ENCODE data around the gene DKK2.

Gene DKK2

DNA sequence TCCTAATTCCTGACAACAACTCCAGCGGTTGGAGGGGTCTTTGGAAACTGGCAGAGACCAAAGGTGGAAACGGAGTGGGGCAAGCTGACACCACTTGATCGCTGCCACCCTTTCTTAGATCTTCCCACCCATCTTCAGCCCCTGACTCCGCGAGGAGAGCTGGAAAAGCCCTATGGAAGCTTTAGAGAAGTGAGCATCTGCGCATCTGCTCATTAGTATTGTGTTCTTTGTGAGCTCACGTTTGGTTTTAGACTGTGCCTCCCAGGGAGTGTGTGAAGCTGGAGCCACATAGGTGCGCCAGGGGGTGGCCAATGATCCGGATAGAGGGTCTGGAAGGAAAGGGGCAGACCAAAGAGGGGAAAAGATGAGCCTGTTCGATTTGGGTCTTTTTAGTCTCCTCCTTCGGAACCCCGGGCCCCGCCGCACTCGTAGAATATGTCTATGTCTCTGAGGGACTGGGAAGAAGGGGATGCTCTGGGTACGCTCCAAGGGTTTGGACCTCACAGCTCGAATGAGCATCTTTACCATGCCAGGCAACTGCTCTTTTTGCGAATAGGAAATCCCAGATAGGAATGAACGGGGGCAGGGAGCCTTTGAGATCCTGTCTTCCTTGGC is 578 bp upstream of the DKK2 start:
- 0 out of 2 replicates have a peak, but pooled peaks cover 6% of the 10 kb centered on the region for H3K4me1 ChIP-seq (ENCODE audit: insufficient read depth, low read length)
- no peaks in the 10 kb centered on the region; the same call in 1 of the 2 replicates for H3K9me3 ChIP-seq (ENCODE audit: control insufficient read depth, insufficient read depth, low read length)
- peak overlapping the region; percentile 66; the same call in 1 of the 2 replicates for H3K9ac ChIP-seq (ENCODE audit: low read depth, low read length)
- no peaks in the 10 kb centered on the region for H3K36me3 ChIP-seq (ENCODE audit: insufficient read depth, low read length)

DNA sequence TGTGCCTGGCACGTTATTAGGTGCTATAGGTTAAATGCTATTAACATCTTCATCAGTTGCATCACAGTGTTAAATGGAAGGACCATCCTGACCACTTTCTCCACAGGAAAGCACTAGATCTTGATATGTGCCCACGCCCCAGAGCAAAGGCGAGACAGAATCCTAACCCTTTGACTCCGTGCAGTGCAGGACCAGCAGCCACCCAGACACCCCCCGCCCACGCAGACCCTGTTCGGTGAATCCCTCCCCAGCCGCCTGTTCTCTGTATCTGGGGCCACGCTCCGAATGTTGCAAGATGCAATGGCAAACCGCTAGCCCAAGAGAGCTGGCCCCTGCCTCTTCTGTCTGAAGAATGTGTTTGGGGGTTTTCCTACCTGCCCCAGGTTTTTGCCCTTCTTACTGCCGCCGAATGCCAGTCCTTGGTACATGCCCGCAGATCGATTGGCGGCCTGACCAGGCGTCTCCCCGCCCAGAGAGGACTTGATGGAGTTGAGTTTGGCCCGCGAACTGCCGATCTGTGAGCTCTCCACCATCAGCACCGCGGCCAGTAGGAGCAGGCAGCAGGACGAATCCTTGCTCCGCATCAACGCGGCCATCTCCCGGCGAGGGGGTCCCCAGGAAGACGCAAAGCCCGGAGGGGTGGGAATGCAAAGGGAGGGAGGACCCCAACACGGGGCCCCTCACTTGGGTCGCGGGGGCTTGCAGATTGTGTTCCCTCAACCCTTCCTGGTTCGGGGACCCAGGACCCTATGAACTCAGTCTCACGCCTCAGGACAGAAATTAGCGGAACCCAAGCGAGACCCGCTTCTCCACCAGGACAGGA is 906 bp downstream of the DKK2 start:
- peak overlapping the region; percentile 66; the same call in 1 of the 2 replicates for H3K9ac ChIP-seq (ENCODE audit: low read depth, low read length)
- 0 out of 2 replicates have a peak, but pooled peaks cover 6% of the 10 kb centered on the region for H3K4me1 ChIP-seq (ENCODE audit: insufficient read depth, low read length)
- no peaks in the 10 kb centered on the region for H3K36me3 ChIP-seq (ENCODE audit: insufficient read depth, low read length)
- H3K9me3 ChIP-seq (ENCODE audit: control insufficient read depth, insufficient read depth, low read length), result no peaks in the 10 kb centered on the region; the same call in 1 of the 2 replicates

DNA sequence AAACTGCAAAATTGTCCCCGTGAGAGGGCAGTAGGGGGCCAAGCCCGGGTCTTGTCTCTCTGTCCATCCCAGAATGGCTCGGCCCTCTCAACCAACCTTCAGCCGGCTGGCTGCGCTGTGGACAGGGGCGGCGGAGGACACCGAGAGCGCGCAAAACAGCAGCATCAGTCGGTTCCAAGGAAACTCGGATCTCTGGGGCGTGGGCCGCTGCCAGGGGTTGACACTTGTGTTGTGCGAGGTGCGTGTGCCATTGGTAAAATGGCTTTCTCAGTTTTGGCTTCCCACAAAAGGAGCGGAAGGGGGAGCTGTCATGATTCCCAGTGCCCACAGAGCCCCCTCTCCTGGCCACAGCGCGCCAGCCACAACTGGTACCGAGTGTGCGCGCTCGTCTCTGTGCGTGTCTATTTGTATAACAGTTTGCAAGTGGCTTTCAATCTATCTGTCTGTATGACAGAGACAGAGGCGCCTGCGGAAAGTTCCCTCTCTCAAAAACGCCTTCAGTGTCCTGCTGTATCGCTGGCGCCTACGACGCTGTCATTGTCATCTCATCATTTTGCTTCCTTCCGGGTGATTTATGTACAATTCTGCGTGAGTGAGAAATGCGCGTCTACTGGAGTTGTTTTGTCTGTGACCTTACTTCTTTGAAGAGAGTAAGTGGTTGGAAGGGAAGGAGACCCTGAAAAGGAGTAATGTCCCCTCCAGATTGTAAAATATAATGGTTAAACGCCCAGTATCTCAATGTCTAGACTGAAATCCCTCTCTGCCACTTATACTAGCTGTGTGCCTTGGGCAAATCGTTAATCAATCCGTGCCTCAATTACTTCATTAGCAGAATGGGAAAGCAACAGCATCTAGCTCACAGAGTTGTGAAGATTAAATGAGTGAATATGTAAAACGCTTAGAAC is 1.8 kb downstream of the DKK2 start:
- H3K4me1 ChIP-seq (ENCODE audit: insufficient read depth, low read length), result 0 out of 2 replicates have a peak, but pooled peaks cover 6% of the 10 kb centered on the region
- H3K36me3 ChIP-seq (ENCODE audit: insufficient read depth, low read length), result no peaks in the 10 kb centered on the region
- H3K9ac ChIP-seq (ENCODE audit: low read depth, low read length), result peak overlapping the region; percentile 66; the same call in 1 of the 2 replicates
- no peaks in the 10 kb centered on the region; the same call in 1 of the 2 replicates for H3K9me3 ChIP-seq (ENCODE audit: control insufficient read depth, insufficient read depth, low read length)

DNA sequence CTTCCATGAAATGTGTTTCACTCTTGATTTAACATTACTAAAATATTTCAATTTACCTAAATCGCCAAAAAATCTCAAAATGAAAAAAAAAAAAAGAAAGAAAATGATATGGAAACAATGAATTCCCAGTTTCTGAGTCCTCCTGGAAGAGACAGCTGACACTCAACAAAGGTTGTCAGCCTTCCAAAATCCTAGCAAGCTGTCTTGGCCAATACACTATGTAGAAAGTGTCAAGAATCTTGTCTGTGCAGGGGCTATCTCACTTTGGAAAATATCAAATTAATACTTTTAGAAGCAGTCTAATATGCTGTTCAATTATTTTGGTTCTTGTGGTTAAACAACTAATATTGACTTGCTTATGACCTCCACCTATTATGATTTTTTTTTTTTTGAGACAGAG is 8.7 kb downstream of the DKK2 start:
- H3K9ac ChIP-seq (ENCODE audit: low read depth, low read length), result no peak overlapping the region
- no peaks in the 10 kb centered on the region for H3K9me3 ChIP-seq (ENCODE audit: control insufficient read depth, insufficient read depth, low read length)
- no peaks in the 10 kb centered on the region for H3K4me1 ChIP-seq (ENCODE audit: insufficient read depth, low read length)
- no peaks in the 10 kb centered on the region for H3K36me3 ChIP-seq (ENCODE audit: insufficient read depth, low read length)

DNA sequence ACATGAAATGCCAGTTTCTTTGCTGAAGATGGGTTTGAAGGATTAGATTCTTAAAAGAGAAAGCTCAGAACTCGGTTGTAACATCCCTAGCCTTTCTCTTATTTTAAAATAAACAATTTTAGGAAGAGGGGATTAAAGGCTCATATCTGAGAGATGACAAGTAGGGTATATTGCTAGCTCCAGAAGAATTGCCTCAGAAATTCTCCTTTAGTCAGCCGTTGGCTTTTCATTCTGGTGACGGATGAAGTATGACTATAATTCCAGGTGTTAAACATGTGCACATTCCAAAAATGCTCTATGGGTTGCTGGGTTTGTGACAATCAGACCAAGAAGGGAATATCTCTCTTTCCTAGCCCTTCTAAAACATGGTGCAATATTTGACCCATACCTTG is 17.8 kb downstream of the DKK2 start:
- H3K9me3 ChIP-seq (ENCODE audit: control insufficient read depth, insufficient read depth, low read length), result no peaks in the 10 kb centered on the region
- no peaks in the 10 kb centered on the region for H3K36me3 ChIP-seq (ENCODE audit: insufficient read depth, low read length)
- H3K9ac ChIP-seq (ENCODE audit: low read depth, low read length), result no peak overlapping the region
- H3K4me1 ChIP-seq (ENCODE audit: insufficient read depth, low read length), result no peaks in the 10 kb centered on the region

DNA sequence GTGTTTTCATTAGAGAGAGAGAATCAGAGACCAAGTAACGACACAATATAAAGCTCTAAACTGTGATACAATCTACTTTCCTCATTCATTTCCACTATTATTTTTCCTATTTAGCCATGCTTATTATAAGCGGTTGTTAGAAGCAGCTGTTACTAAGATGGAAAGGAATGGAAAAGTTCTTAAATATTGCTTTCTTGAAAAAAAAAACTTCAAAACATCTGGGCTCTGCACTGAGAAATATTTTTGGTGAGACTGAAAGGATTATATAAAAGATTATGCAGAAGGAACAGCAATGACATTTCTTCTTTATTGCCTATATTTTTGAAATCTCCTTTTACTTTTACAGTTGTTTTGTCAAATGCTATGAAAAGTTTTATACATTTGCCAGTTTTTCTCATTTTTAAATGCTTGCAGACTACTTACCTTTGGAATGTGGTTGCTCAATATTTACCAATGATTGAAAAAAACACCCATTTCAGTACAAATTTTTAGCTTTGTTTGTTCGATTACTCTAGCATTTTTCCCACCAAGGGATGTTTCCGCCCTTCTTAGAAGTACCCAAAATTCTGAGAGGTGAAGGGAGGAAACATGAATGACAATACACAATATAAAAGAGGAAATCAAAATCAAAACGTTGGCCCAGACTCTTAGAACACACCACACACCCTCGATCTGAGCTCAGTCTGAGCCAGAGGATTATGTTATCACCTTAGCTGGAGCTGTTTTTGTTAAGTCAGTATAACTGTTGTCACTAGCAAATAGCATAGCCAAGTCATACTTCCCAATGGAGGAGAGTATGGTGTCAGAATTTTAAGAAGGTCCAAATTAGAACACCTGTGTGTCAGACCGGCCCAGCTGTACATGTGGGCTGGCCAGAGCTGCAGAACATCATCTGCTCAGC is 18.4 kb downstream of the DKK2 start:
- H3K4me1 ChIP-seq (ENCODE audit: insufficient read depth, low read length), result no peaks in the 10 kb centered on the region
- no peaks in the 10 kb centered on the region for H3K36me3 ChIP-seq (ENCODE audit: insufficient read depth, low read length)
- H3K9me3 ChIP-seq (ENCODE audit: control insufficient read depth, insufficient read depth, low read length), result no peaks in the 10 kb centered on the region
- H3K9ac ChIP-seq (ENCODE audit: low read depth, low read length), result no peak overlapping the region

- no peaks in the 10 kb centered on the region for H3K36me3 ChIP-seq (ENCODE audit: insufficient read depth, low read length)
- H3K4me1 ChIP-seq (ENCODE audit: insufficient read depth, low read length), result no peaks in the 10 kb centered on the region
- no peaks in the 10 kb centered on the region for H3K9me3 ChIP-seq (ENCODE audit: control insufficient read depth, insufficient read depth, low read length)
- no peak overlapping the region for H3K9ac ChIP-seq (ENCODE audit: low read depth, low read length)
Observed at GRCh38 chr4:107011312-107011711, 24.8 kb downstream of the DKK2 start.

GRCh38 chr4:107009196-107009968 is 26.7 kb downstream of the DKK2 start:
- H3K9ac ChIP-seq (ENCODE audit: low read depth, low read length), result no peak overlapping the region
- H3K36me3 ChIP-seq (ENCODE audit: insufficient read depth, low read length), result no peaks in the 10 kb centered on the region
- no peaks in the 10 kb centered on the region for H3K9me3 ChIP-seq (ENCODE audit: control insufficient read depth, insufficient read depth, low read length)
- no peaks in the 10 kb centered on the region for H3K4me1 ChIP-seq (ENCODE audit: insufficient read depth, low read length)

DNA sequence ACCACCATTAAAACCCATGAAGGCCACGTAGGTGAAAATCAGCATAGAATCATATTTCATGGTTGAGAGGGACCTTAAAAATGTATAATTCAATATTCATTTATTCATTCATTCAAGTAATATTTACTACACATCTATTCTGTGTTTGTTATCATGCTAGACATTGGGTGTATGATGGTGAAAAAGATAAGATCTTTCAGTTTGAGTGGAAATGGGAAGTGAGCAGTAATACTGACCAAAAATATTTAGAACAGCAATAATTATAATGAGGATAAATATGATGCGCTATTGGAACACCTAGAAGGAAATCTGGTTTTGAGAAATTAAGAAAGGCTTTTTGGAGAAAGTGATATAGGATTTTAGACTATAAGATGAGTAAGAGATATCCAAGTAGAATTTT is 28.0 kb downstream of the DKK2 start:
- Histone ChIP-seq H3K36me3 (ENCODE audit: insufficient read depth, low read length) (no peaks in the 10 kb centered on the region), H3K9ac (ENCODE audit: low read depth, low read length) (no peak overlapping the region), H3K9me3 (ENCODE audit: control insufficient read depth, insufficient read depth, low read length) (no peaks in the 10 kb centered on the region), H3K4me1 (ENCODE audit: insufficient read depth, low read length) (no peaks in the 10 kb centered on the region)

DNA sequence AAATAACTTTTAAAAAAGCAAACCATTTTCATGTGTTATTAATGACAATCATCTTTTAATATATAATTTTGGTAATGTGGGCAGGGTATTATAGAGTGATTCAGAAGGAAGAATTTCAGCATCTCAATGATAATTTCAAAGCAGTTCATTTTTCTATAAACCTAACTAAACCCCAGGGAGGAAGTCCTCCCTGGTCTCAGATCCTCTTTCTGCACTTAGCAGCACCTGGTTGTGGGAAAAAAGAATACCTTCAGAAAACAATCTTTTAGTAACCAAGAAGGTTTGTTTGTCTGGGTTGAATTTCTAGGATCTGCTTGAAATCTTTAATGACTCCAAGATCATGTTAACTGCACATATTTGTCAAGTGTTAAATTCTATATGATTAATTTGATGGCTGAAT is 29.9 kb downstream of the DKK2 start:
- Histone ChIP-seq H3K4me1 (ENCODE audit: insufficient read depth, low read length) (no peaks in the 10 kb centered on the region), H3K9me3 (ENCODE audit: control insufficient read depth, insufficient read depth, low read length) (no peaks in the 10 kb centered on the region), H3K36me3 (ENCODE audit: insufficient read depth, low read length) (no peaks in the 10 kb centered on the region), H3K9ac (ENCODE audit: low read depth, low read length) (no peak overlapping the region)

GRCh38 chr4:106996490-106996889 is 39.6 kb downstream of the DKK2 start:
- no peaks in the 10 kb centered on the region for H3K4me1 ChIP-seq (ENCODE audit: insufficient read depth, low read length)
- no peak overlapping the region for H3K9ac ChIP-seq (ENCODE audit: low read depth, low read length)
- no peaks in the 10 kb centered on the region for H3K9me3 ChIP-seq (ENCODE audit: control insufficient read depth, insufficient read depth, low read length)
- no peaks in the 10 kb centered on the region for H3K36me3 ChIP-seq (ENCODE audit: insufficient read depth, low read length)

DNA sequence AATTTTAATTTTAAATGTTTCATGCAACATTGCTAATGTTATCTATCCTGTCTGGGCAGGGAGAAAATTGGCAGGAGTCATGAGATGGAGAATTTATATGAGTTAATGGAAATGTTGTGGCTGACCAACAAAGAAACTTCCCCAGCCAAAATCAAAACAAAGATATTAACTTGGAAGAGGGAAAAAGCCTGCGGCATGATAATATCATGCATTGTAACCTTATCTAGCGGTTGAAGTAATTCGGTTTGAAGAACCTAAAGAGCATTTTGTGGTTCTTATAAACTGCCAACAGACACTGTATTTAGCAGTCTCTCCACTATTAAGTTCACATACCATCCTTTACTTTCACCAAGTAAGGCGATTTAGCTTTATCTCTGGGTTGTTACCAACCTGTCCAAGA is 42.3 kb downstream of the DKK2 start:
- no peaks in the 10 kb centered on the region for H3K9me3 ChIP-seq (ENCODE audit: control insufficient read depth, insufficient read depth, low read length)

DNA sequence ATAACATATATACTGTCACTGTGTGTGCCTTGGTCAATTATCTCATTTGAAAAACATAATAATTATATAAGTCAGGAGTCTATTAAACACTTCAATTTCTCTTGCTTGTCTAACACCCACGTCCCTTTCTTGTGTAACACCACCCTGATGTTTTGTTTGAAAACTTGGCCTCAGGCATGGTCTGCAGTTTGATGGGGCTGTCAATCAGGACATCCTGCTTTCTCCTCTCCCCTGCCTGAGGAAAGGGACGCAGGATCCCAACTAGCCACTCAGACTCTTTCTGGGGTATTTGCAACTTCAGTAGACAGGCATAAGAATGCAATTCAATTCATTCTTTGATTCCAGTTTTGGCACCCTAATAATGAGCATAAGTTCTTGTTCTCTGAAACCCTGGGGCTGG is 48.8 kb downstream of the DKK2 start:
- no peak overlapping the region for H3K9ac ChIP-seq (ENCODE audit: low read depth, low read length)
- peaks cover under 1% of the 10 kb centered on the region; the same call in 1 of the 2 replicates for H3K4me1 ChIP-seq (ENCODE audit: insufficient read depth, low read length)
- H3K36me3 ChIP-seq (ENCODE audit: insufficient read depth, low read length), result no peaks in the 10 kb centered on the region
- no peaks in the 10 kb centered on the region for H3K9me3 ChIP-seq (ENCODE audit: control insufficient read depth, insufficient read depth, low read length)

More for the DNA sequence above, 42.3 kb downstream of the DKK2 start:
- H3K4me1 ChIP-seq (ENCODE audit: insufficient read depth, low read length), result no peaks in the 10 kb centered on the region
- no peak overlapping the region for H3K9ac ChIP-seq (ENCODE audit: low read depth, low read length)
- H3K36me3 ChIP-seq (ENCODE audit: insufficient read depth, low read length), result no peaks in the 10 kb centered on the region

Data from ES-I3 (cell line).